Measurements from ENCODE around the gene NLRX1.

DNA sequence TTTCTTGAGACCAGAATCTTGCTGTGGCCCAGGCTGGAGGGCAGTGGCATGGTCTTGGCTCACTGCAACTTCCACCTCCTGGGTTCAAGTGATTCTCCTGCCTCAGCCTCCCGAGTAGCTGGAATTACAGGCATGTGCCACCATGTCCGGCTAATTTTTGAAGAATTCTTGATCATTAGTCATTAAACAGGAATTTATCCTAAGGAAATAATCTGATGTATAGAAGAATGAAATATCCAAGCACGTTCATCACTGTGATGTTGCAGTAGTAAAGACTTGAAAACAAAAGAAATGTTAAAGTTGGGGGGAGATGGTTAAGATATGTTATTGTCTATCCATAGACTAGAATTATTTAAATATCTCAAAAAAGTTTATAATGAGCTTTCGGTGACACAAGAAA is 61.2 kb downstream of the NLRX1 start:
- TF ChIP-seq, protein P1, sequence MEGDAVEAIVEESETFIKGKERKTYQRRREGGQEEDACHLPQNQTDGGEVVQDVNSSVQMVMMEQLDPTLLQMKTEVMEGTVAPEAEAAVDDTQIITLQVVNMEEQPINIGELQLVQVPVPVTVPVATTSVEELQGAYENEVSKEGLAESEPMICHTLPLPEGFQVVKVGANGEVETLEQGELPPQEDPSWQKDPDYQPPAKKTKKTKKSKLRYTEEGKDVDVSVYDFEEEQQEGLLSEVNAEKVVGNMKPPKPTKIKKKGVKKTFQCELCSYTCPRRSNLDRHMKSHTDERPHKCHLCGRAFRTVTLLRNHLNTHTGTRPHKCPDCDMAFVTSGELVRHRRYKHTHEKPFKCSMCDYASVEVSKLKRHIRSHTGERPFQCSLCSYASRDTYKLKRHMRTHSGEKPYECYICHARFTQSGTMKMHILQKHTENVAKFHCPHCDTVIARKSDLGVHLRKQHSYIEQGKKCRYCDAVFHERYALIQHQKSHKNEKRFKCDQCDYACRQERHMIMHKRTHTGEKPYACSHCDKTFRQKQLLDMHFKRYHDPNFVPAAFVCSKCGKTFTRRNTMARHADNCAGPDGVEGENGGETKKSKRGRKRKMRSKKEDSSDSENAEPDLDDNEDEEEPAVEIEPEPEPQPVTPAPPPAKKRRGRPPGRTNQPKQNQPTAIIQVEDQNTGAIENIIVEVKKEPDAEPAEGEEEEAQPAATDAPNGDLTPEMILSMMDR (IDR thresholded peaks at IDR 0.05; ENCODE audit: low read depth, low read length, poor library complexity, severe bottlenecking): no peak
- no peak for TF ChIP-seq EZH2phosphoT487 (IDR thresholded peaks at IDR 0.05; ENCODE audit: borderline replicate concordance, low read length)

Measured in DOHH2 (cell line).